ENCODE measurements around the gene NECAB2. TPM values are rescaled to one million over a fixed set of nuclear protein-coding genes. Genes with fewer than 3 reads are reported as not detected.

NECAB2 gene
- total and polyA plus RNA-seq, 2 donors (not counting 1 experiment from before 2014, with no cell fraction given): 0.03 to 0.17 TPM

DNA sequence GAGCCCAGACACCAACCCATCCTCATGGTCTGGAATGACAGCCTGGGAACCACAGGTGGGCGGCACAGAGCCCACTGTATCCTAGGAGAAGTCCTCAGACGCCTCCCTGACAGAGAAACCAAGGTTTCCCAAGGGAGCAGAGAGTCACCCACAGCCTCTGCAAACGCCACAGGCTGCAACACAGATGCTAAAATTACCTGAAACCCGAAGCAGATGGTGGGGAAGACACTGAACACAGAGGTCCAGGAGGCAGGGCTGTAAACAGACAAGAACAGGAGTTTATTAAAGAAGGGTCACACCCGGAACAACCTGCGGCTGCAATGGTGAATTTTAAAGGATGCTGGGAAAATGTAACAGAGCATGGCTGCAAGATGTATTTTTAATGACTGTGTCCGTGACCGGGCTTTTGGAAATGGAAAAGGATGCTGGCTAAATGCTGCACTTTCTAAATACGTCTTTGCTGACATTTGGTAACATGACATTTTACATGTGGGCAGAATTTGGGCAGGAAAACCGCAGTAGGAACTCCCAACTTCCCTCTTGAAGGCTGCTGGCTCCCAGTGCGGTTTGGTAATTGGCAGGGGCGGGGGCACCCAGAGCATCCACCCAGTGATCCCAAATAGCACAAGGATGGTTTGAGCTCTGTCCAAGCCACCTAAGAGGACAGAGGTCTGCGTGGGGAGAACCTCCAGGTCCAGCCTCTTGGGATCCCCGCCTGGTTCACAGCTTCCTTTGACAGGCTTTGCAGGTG lies 61.4 kb downstream of the NECAB2 start:
- Histone ChIP-seq H4K20me1 (ENCODE audit: control insufficient read depth, extremely low read depth, insufficient read depth, low read length) (no peaks in the 10 kb centered on the region), H2AFZ (ENCODE audit: low read length) (no peak overlapping the region), H3K79me2 (ENCODE audit: control insufficient read depth, insufficient read depth, low read length) (no peaks in the 10 kb centered on the region), H3K36me3 (ENCODE audit: control insufficient read depth, insufficient read depth, low read length) (no peaks in the 10 kb centered on the region), H3K27me3 (ENCODE audit: control insufficient read depth, insufficient read depth, low read length) (peaks cover 12% of the 10 kb centered on the region), H3K4me1 (ENCODE audit: control insufficient read depth, extremely low read depth, insufficient read depth, low read length) (no peaks in the 10 kb centered on the region), H3K4me2 (ENCODE audit: extremely low read depth, insufficient read depth, low read length) (no peak overlapping the region), H3K27ac (ENCODE audit: insufficient read depth, low read length) (no peak overlapping the region), H3K9ac (ENCODE audit: insufficient read depth, low read length) (no peak overlapping the region), H3K4me3 (replicated peaks in 1 of 4; ENCODE audit: control extremely low read depth in 1 of 4, insufficient read depth in 1 of 4, low read depth in 3 of 4, low read length in 4 of 4) (no peak overlapping the region), H3K9me3 (ENCODE audit: control insufficient read depth, insufficient read depth, low read depth, low read length) (no peaks in the 10 kb centered on the region)
- TF ChIP-seq EZH2 (IDR thresholded peaks at IDR 0.05; ENCODE audit: low read length, missing control alignments): no peak
- TF ChIP-seq, protein P1, sequence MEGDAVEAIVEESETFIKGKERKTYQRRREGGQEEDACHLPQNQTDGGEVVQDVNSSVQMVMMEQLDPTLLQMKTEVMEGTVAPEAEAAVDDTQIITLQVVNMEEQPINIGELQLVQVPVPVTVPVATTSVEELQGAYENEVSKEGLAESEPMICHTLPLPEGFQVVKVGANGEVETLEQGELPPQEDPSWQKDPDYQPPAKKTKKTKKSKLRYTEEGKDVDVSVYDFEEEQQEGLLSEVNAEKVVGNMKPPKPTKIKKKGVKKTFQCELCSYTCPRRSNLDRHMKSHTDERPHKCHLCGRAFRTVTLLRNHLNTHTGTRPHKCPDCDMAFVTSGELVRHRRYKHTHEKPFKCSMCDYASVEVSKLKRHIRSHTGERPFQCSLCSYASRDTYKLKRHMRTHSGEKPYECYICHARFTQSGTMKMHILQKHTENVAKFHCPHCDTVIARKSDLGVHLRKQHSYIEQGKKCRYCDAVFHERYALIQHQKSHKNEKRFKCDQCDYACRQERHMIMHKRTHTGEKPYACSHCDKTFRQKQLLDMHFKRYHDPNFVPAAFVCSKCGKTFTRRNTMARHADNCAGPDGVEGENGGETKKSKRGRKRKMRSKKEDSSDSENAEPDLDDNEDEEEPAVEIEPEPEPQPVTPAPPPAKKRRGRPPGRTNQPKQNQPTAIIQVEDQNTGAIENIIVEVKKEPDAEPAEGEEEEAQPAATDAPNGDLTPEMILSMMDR (conservative IDR thresholded peaks at IDR 0.05 in 1 of 2, IDR thresholded peaks at IDR 0.05 in 1 of 2; ENCODE audit: low read depth in 1 of 2, low read length in 2 of 2): no peak
- no peak for DNase-seq (ENCODE audit: low read depth in 2 of 2)

DNA sequence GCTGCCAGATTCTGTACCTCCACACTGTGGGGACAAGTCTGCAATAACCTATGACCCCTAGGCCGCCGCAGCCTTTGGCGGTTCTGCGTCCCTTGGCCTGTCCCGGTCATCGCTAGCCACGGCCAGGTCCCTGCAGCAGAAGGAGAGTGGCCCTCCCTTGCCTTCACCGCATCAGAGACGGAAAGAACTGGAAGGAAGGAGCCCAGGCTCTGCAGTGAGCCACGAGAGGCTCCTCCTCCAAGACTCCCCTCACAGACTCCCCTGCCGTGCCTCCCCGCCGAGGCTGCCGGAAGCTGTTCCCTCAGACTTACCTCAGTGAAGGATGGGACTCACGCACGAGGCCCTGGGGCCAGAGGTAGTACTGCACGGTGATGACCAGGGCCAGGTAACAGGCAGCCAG lies 63.5 kb downstream of the NECAB2 start:
- Histone ChIP-seq H3K9ac (ENCODE audit: insufficient read depth, low read length) (no peak overlapping the region), H3K36me3 (ENCODE audit: control insufficient read depth, insufficient read depth, low read length) (no peaks in the 10 kb centered on the region), H3K4me1 (ENCODE audit: control insufficient read depth, extremely low read depth, insufficient read depth, low read length) (no peaks in the 10 kb centered on the region), H2AFZ (ENCODE audit: low read length) (no peak overlapping the region), H4K20me1 (ENCODE audit: control insufficient read depth, extremely low read depth, insufficient read depth, low read length) (no peaks in the 10 kb centered on the region), H3K27me3 (ENCODE audit: control insufficient read depth, insufficient read depth, low read length) (peaks cover 13% of the 10 kb centered on the region), H3K4me3 (replicated peaks in 1 of 4; ENCODE audit: control extremely low read depth in 1 of 4, insufficient read depth in 1 of 4, low read depth in 3 of 4, low read length in 4 of 4) (no peak overlapping the region), H3K4me2 (ENCODE audit: extremely low read depth, insufficient read depth, low read length) (no peak overlapping the region), H3K79me2 (ENCODE audit: control insufficient read depth, insufficient read depth, low read length) (no peaks in the 10 kb centered on the region), H3K9me3 (ENCODE audit: control insufficient read depth, insufficient read depth, low read depth, low read length) (no peaks in the 10 kb centered on the region), H3K27ac (ENCODE audit: insufficient read depth, low read length) (no peak overlapping the region)
- DNase-seq (ENCODE audit: low read depth in 2 of 2): no peak
- TF ChIP-seq, protein P1 (conservative IDR thresholded peaks at IDR 0.05 in 1 of 2, IDR thresholded peaks at IDR 0.05 in 1 of 2; ENCODE audit: low read depth in 1 of 2, low read length in 2 of 2): no peak
- TF ChIP-seq EZH2 (IDR thresholded peaks at IDR 0.05; ENCODE audit: low read length, missing control alignments): no peak

DNA sequence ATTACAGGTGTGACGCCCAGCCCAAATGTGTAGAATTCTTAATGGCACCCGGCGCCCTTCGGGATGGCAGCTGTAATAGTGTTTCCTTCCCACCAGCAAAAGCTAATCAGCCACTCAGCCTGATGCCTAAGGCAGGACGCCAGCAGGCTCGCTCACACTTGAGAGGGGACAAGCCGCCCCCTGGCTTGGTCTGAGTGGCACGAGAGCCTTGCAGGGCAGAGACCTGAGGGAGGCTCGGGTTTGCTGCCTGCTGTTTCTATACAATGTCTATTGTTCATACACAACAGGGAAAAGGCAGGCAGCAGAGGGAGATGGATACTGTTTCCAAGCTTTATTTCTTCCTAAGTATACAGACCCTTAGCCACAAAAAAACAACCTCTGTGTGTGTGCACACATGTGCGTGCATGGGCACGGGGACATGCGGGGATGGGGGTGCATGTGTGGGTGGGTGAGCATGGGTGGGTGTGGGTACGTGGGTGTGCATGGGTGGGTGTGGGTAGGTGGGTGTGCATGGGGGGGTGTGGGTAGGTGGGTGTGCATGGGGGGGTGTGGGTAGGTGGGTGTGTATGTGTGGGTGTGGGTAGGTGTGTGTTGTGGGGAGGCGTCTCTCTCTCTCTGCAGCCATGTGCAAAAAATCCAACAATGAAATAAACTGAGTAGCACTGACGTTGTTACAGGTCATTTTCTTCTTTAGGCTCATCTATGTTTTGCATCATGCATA lies 64.6 kb downstream of the NECAB2 start:
- no peak for DNase-seq (ENCODE audit: low read depth in 2 of 2)
- H3K36me3 ChIP-seq (ENCODE audit: control insufficient read depth, insufficient read depth, low read length): no peaks in the 10 kb centered on the region
- H3K9ac ChIP-seq (ENCODE audit: insufficient read depth, low read length): no peak overlapping the region
- no peaks in the 10 kb centered on the region for H4K20me1 ChIP-seq (ENCODE audit: control insufficient read depth, extremely low read depth, insufficient read depth, low read length)
- no peak overlapping the region for H3K4me2 ChIP-seq (ENCODE audit: extremely low read depth, insufficient read depth, low read length)
- H3K4me3 ChIP-seq (replicated peaks in 1 of 4; ENCODE audit: control extremely low read depth in 1 of 4, insufficient read depth in 1 of 4, low read depth in 3 of 4, low read length in 4 of 4): no peak overlapping the region
- peaks cover 13% of the 10 kb centered on the region for H3K27me3 ChIP-seq (ENCODE audit: control insufficient read depth, insufficient read depth, low read length)
- H3K9me3 ChIP-seq (ENCODE audit: control insufficient read depth, insufficient read depth, low read depth, low read length): no peaks in the 10 kb centered on the region
- H2AFZ ChIP-seq (ENCODE audit: low read length): no peak overlapping the region
- H3K79me2 ChIP-seq (ENCODE audit: control insufficient read depth, insufficient read depth, low read length): no peaks in the 10 kb centered on the region
- H3K27ac ChIP-seq (ENCODE audit: insufficient read depth, low read length): no peak overlapping the region
- TF ChIP-seq, protein P1 (conservative IDR thresholded peaks at IDR 0.05 in 1 of 2, IDR thresholded peaks at IDR 0.05 in 1 of 2; ENCODE audit: low read depth in 1 of 2, low read length in 2 of 2): no peak
- TF ChIP-seq EZH2 (IDR thresholded peaks at IDR 0.05; ENCODE audit: low read length, missing control alignments): no peak
- H3K4me1 ChIP-seq (ENCODE audit: control insufficient read depth, extremely low read depth, insufficient read depth, low read length): no peaks in the 10 kb centered on the region

Data from fibroblast of lung (primary cell).